Uterus (tissue), 4 donors: ENCODE data around the gene NAA60. TPM values are rescaled to one million over a fixed set of nuclear protein-coding genes. Genes with fewer than 3 reads are reported as not detected.

Source experiments
- DNase-seq, 2 donors: peaks; one replicate each; pipeline ENCODE4 v3.0.0-alpha.2; 2019 to 2020
- H3K27ac ChIP-seq, 2 donors: fragments of 200-600 bp; sonication (generic); 1 replicate in 1 of 2; 2 replicates in 1 of 2; pipeline ENCODE4 v1.5.1; 2016 to 2018
- H3K27me3 ChIP-seq, 2 donors: fragments of 200-600 bp; sonication (generic); one replicate each; pipeline ENCODE4 v1.5.1; 2018 to 2019; ENCODE audit warnings: control low read depth in 1 of 2
- H3K36me3 ChIP-seq, 2 donors: fragments of 200-600 bp; sonication (generic); one replicate each; pipeline ENCODE4 v1.5.1; 2019; ENCODE audit warnings: control low read depth in 1 of 2
- H3K4me1 ChIP-seq, 2 donors: fragments of 200-600 bp; sonication (generic); one replicate each; pipeline ENCODE4 v1.5.1; 2018 to 2019; ENCODE audit warnings: control low read depth in 1 of 2
- H3K4me3 ChIP-seq, 2 donors: fragments of 200-600 bp; sonication (generic); 1 replicate in 1 of 2; 2 replicates in 1 of 2; pipeline ENCODE4 v1.5.1; 2018 to 2019; ENCODE audit warnings: mild to moderate bottlenecking in 1 of 2
- H3K9me3 ChIP-seq, 2 donors: fragments of 200-600 bp; sonication (generic); one replicate each; pipeline ENCODE4 v1.5.1; 2019; ENCODE audit warnings: control low read depth in 1 of 2
- POLR2A ChIP-seq, 2 donors: fragments of 450-650 bp; IDR thresholded peaks; one replicate each; pipeline ENCODE4 v1.6.1; 2016; ENCODE audit warnings: antibody characterized with exemption in 2 of 2, mild to moderate bottlenecking in 1 of 2, moderate library complexity in 1 of 2
- intact Hi-C: fragments of 100-400 bp; cut with DNase I; formaldehyde crosslinking; loops from one replicate; pipeline ENCODE4 v1.15.1; 2023; ENCODE audit warnings: low total_unique reads
- total RNA-seq, 4 donors: library from RNA; depleted of rRNA in 3 of 4; stranded (reverse); fragments of >200 nt in 3 of 4; gene quantifications; one replicate each; pipeline versions ENCODE4 v1.1.0 to v1.2.4, GENCODE V29; 2014 to 2023
- TF ChIP-seq, protein P1 (sequence below), 4 experiments: fragments of 200-600 bp in 2 of 4; fragments of 450-650 bp in 2 of 4; sonication (generic) in 2 of 4; IDR thresholded peaks; one replicate each; pipeline ENCODE4 v1.5.1; 2016 to 2019; ENCODE audit warnings: antibody characterized with exemption in 4 of 4, mild to moderate bottlenecking in 2 of 4, moderate library complexity in 1 of 4
- donor health status: DM: yes; HTN: yes; CAD: no.

The NAA60 gene
- total RNA-seq, 4 donors from 2014 or later = 17.4 to 45.1 (median 27.9) TPM

DNA sequence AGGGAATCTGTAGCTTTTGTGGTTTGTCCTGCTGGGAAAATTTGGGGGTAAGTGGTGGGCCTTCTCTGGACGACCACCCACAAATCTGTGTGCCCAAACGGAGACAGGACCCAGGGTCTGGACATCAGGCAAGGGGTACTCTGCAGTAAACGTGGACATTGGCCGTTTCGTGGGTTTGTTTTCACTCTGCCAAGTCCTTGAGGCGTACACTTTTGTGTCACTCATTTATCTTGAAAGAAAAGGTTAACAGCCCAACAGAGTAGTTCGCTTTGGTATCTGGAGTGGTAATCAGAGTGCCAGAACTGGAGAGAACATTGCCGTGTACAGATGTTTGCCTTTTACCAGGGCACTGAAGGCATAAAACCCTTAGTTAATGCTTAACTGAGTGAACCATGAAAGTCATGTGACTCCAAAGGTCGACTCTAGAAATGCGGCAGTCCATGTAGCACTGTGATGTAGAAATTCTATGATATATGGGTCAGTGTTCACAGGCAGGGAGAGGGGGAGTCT, 15.4 kb downstream of the NAA60 start:
- Histone ChIP-seq H3K4me1 (peaks cover 0 to 13% of the 10 kb centered on the region in 2 donors), H3K36me3 (no peaks in the 10 kb centered on the region), H3K27ac (peak overlapping the region; percentile 94 to 98), H3K27me3 (no peaks in the 10 kb centered on the region), H3K9me3 (no peaks in the 10 kb centered on the region), H3K4me3 (peak overlapping the region; percentile 56 to 92)
- DNase-seq = no peak
- TF ChIP-seq POLR2A (IDR thresholded peaks at IDR 0.05) = no peak
- TF ChIP-seq, protein P1, sequence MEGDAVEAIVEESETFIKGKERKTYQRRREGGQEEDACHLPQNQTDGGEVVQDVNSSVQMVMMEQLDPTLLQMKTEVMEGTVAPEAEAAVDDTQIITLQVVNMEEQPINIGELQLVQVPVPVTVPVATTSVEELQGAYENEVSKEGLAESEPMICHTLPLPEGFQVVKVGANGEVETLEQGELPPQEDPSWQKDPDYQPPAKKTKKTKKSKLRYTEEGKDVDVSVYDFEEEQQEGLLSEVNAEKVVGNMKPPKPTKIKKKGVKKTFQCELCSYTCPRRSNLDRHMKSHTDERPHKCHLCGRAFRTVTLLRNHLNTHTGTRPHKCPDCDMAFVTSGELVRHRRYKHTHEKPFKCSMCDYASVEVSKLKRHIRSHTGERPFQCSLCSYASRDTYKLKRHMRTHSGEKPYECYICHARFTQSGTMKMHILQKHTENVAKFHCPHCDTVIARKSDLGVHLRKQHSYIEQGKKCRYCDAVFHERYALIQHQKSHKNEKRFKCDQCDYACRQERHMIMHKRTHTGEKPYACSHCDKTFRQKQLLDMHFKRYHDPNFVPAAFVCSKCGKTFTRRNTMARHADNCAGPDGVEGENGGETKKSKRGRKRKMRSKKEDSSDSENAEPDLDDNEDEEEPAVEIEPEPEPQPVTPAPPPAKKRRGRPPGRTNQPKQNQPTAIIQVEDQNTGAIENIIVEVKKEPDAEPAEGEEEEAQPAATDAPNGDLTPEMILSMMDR (IDR thresholded peaks at IDR 0.05) = no peak
- intact Hi-C loops = no loop called here

- intact Hi-C loops = no loop called here
- DNase-seq = no peak
- H3K27me3 ChIP-seq = no peaks in the 10 kb centered on the region
- no peaks in the 10 kb centered on the region for H3K36me3 ChIP-seq
- H3K9me3 ChIP-seq = no peaks in the 10 kb centered on the region
- H3K27ac ChIP-seq = peak overlapping the region in 1 of 2 donors; percentile 94
- peak overlapping the region in 1 of 2 donors; percentile 92 for H3K4me3 ChIP-seq
- no peak for TF ChIP-seq POLR2A (IDR thresholded peaks at IDR 0.05)
- TF ChIP-seq, protein P1 (IDR thresholded peaks at IDR 0.05) = no peak
- H3K4me1 ChIP-seq = peaks cover 0 to 13% of the 10 kb centered on the region in 2 donors
These were observed 16.1 kb downstream of the NAA60 start for GRCh38 chr16:3459401-3460090.

DNA sequence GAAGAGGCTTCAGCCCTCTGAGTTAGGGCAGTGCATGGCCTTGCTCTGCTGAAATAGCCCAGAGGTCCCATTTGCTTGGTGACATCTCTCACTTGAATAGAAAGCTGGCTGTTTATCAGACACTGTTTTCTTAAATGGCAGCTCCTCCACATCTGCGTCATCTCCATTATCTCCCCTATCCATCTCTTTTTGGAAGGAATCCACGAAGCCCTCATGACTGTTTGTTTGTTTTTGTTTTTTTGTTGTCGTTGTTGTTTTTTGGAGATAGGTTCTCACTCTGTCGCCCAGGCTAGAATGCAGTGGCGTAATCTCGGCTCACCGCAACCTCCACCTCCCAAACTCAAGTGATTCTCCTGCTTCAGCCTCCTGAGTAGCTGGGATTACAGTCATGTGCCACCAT, 16.6 kb downstream of the NAA60 start:
- no peak overlapping the region for H3K27ac ChIP-seq
- no peaks in the 10 kb centered on the region for H3K36me3 ChIP-seq
- intact Hi-C loops = no loop called here
- no peaks in the 10 kb centered on the region for H3K9me3 ChIP-seq
- no peaks in the 10 kb centered on the region for H3K27me3 ChIP-seq
- H3K4me1 ChIP-seq = peaks cover 0 to 13% of the 10 kb centered on the region in 2 donors
- TF ChIP-seq, protein P1 (IDR thresholded peaks at IDR 0.05) = no peak
- TF ChIP-seq POLR2A (IDR thresholded peaks at IDR 0.05) = no peak
- no peak for DNase-seq
- H3K4me3 ChIP-seq = no peak overlapping the region

- no peaks in the 10 kb centered on the region for H3K9me3 ChIP-seq
- intact Hi-C loops = no loop called here
- TF ChIP-seq POLR2A (IDR thresholded peaks at IDR 0.05) = no peak
- no peaks in the 10 kb centered on the region for H3K36me3 ChIP-seq
- H3K27me3 ChIP-seq = no peaks in the 10 kb centered on the region
- no peak overlapping the region for H3K27ac ChIP-seq
- peaks cover 0 to 13% of the 10 kb centered on the region in 2 donors for H3K4me1 ChIP-seq
- H3K4me3 ChIP-seq = no peak overlapping the region
- no peak for DNase-seq
These were observed 17.1 kb downstream of the NAA60 start for GRCh38 chr16:3460585-3460984.

GRCh38 chr16:3461151-3461550, 17.7 kb downstream of the NAA60 start:
- Histone ChIP-seq H3K9me3 (no peaks in the 10 kb centered on the region), H3K27ac (no peak overlapping the region)

More at GRCh38 chr16:3461151-3461550, 17.7 kb downstream of the NAA60 start:
- no peaks in the 10 kb centered on the region for H3K36me3 ChIP-seq
- no peak overlapping the region for H3K4me3 ChIP-seq
- no peak for TF ChIP-seq POLR2A (IDR thresholded peaks at IDR 0.05)
- TF ChIP-seq, protein P1 (IDR thresholded peaks at IDR 0.05) = no peak
- H3K4me1 ChIP-seq = peaks cover 0 to 13% of the 10 kb centered on the region in 2 donors
- intact Hi-C loops = no loop called here
- no peak for DNase-seq
- H3K27me3 ChIP-seq = no peaks in the 10 kb centered on the region
